GM11168 (cell line): ENCODE measurements around the gene NPPB.

Experiments used
- in situ Hi-C: fragments of 300-500 bp; cut with MboI; formaldehyde crosslinking; loops from one replicate; pipeline ENCODE4 v1.12.0; 2022; ENCODE audit warnings: low sequenced_read_pairs; ENCODE audit not compliant: unreplicated experiment

The NPPB gene

DNA sequence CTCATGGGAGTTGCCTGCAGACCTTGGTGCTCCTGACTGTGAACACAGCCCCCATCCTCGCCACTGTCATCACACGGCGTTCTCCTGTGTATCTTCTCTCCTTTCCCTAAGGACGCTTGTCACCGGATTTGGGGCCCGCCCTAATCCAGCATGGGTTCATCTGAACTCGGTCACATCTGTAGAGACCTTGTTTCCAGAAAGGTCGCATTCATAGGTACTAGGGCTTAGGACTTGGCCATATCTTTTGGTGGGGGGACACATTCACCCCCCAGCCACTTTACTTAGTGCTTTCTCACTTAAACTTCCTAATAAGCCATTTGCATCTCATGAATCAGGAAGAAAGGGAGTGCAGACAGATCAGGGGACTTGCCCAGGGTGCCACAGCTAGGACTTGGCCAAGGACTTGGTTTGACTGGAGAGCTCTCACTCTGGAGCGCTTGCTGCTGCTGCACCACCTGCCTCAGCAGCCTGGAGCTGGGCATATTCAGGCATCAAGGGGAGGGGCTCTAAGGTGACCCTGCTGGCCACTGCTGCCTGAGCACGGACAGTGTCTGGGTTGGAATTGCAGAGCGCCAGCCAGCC lies 20.9 kb downstream of the NPPB start:
- in situ Hi-C loops, result no loop called here

- in situ Hi-C loops, result no loop called here
These were observed 21.6 kb downstream of the NPPB start for GRCh38 chr1:11836955-11837766.

DNA sequence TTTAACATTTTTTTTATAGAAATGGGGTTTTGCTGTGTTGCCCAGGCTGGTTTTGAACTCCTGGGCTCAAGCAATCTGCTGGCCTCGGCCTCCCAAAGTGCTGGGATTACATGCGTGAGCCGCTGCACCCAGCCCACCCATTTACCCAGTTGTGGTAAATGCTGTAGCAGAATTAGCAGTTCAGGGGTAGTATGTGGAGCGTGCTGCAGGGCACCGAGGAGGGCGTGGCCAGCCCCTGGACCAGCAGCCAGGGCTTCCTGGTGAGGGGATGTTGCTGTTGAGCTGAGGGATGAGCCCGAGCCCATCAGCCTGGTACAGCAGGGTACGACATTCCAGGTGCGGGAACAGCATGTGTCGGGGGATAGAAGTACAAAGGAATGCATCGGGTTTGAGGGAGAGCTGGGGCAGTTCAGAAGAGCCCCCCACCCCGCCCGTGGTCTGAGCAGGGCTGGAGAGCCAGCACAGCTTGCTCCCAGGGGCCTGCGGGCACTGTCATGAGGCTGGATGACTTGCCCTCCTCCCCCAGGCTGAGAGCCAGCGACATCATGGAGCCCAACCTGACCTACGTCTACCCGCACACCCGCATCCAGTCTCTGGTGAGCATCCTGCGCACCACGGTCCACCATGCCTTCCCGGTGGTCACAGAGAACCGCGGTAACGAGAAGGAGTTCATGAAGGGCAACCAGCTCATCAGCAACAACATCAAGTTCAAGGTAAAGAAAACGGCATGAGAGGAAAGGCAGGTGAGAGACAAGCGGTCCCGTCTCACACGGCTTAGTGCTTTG lies 23.1 kb downstream of the NPPB start:
- in situ Hi-C loops, result no loop called here

DNA sequence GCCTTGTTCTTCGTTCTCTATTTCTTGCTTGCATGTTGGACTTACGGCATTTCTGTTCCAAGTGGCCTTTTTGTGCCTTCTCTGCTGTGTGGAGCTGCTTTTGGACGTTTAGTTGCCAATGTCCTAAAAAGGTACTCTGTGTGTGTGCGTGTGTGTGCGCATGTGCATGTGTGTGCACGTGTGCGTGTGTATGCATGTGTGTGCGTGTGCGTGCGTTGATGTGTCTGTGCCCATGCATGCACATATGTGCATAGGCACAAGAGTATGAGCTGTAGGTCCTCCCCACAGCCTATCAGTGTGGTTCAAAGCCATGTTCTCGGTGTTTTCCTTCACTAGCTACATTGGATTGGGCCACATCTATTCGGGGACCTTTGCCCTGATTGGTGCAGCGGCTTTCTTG lies 24.8 kb downstream of the NPPB start:
- in situ Hi-C loops, result no loop called here

DNA sequence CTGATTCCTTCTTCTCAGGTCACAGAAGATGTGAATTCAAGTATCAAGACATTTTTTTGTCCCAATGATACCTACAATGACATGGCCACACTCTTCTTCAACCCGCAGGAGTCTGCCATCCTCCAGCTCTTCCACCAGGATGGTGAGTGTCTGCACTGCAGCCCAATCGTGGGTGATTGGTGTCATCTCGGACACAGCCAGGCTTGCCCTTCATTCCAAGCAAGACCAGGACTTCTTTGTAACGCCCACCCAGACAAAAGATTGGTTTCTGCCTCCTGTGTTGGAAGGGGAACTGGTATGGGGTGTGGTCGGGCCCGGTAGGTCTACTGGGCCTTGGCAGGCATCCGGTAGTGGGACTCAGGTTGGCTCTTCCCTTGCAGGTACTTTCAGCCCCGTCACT lies 25.2 kb downstream of the NPPB start:
- in situ Hi-C loops, result no loop called here

DNA sequence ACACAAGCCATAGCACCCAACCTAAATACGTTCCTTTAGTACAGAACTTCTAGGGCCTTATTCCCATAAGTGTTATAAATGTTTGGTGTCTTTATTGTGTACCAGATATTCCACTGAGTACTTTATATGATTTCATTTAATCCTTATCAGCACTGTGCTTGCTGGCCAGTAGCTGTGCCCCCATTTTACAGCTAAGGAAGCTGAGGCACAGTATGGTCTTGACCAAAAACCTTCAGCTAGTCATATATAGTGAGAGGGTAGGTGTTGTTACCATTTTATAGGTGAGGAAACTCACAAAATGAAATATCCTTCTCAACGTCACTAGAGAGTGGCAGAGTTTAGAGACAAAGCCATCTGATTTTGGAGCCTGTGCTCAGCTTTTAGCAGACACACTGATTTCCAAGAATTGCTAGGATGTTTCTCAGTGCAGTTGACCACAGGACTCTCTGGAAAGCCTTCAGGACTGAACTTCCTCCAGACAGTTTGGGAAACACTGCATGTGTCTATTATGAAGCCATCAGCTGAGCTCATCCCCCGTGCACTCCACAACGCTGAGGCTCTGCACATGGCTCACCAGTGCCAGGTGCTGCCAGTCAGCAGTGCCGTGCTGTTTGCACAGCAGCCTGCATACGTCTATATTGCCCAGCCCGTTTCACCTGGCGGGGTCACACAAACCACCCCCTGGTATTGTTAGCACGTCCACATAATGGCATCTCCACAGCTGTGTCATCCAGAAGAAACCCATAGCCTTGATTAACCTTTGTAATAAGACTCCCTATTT lies 26.6 kb downstream of the NPPB start:
- in situ Hi-C loops, result no loop called here

DNA sequence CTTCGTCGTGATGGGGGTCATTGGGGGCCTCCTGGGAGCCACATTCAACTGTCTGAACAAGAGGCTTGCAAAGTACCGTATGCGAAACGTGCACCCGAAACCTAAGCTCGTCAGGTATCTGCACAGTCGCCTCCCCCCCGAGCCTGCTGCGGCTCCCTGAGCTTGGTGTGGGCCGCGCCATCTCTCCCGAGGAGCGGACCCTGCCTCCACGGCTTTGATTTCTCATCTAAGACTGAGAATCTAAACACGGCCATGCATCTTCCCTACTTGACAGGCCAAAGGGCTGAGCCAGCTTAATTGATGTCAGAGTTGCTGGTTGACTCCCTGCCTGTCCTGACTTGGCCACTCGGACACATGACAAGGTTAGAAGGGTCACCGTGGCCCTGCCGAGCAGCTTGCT lies 30.2 kb downstream of the NPPB start:
- in situ Hi-C loops, result no loop called here

GRCh38 chr1:11826946-11827345 lies 31.8 kb downstream of the NPPB start:
- in situ Hi-C loops, result no loop called here

DNA sequence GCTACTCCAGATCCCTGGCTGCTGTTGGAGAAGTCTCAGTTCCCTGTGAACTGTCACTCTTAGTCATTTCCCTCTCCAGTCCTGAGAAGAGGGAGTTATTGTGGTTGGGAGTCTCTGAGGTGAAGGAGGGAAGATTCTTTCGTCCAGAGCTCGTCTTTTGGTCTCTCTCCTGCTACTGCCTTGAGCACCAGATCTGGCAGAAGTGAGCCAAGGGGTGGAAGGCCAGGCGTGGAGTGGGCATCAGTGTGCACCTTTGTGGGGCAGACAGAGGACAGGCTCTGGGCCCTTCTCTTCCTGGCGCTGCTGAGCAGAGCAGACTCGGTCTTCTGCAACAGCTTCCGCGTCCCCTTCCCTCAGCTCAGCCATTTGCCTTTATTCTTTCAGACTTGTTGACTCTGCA lies 33.6 kb downstream of the NPPB start:
- in situ Hi-C loops, result no loop called here

DNA sequence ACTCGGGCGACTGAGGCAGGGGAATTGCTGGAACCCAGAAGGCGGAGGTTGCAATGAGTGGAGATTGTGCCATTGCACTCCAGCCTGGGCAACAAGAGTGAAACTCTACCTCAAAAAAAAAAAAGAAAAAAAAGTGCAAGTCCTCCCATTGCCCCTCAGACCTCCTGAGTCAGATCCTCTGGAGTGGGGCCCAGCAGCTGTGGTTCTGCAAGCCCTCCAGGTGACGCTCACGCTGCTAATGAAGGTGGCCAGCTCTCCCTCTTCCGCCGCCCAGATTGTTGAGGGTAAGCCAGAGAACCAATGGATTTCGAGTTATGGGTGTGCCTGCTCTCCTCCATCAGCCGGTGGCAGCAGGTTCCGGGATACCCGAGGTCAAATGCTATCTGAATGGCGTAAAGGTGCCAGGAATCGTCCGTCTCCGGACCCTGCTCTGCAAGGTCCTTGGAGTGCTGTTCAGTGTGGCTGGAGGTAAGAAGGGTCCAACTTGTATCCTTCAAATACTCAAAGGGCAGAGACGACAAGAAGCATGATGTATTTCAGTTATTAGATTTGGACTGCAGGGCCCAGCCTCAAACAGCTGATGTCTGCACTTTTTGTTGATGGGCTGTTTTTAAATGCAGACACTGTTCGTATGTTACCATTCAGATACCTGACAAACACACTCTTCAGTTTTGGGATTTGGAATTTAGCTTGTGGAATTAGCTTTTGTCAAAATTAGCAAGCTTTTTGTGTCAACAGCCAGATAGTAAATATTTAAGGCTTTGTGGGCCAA lies 35.2 kb downstream of the NPPB start:
- in situ Hi-C loops, result no loop called here

DNA sequence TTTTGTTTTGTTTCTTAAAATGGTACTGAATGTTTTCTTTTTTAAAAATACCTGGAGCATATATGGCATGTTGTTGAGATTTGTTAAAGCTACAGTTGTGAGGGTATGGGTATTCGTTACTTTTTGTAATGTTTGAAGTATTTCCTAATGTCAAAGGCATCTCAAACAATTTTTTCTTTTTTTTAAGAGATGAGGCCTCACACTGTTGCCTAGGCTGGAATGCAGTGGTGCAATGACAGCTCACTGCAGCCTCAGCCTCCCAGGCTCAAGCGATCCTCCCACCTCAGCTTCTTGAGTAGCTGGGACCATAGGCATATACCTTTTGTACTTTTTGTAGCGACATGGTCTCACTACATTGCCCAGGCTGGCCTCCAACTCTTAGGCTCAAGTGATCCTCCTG lies 36.7 kb downstream of the NPPB start:
- in situ Hi-C loops, result no loop called here

GRCh38 chr1:11817192-11817591 lies 41.6 kb downstream of the NPPB start:
- in situ Hi-C loops, result no loop called here

- in situ Hi-C loops, result no loop called here
These were observed 45.7 kb downstream of the NPPB start for GRCh38 chr1:11813021-11813420.
